PC-3 (cell line): ENCODE data around the gene MAP3K7CL.

ENCODE experiments used
- CTCF ChIP-seq: fragments of 300-600 bp; sonication (generic); conservative IDR thresholded peaks from 2 replicates; pipeline ENCODE4 v1.5.1; 2017; ENCODE audit warnings: antibody characterized with exemption, low read depth, mild to moderate bottlenecking, low read length
- EZH2 ChIP-seq: fragments of 300-600 bp; sonication (generic); IDR thresholded peaks from one replicate; pipeline ENCODE4 v1.6.1; 2017; ENCODE audit warnings: antibody characterized with exemption, mild to moderate bottlenecking, low read length; ENCODE audit not compliant: unreplicated experiment

GRCh38 chr21:29115899-29116298 lies 14.5 kb upstream of the MAP3K7CL start:
- no peak for TF ChIP-seq CTCF
- no peak for TF ChIP-seq EZH2
